ENCODE data around the gene TRIM24.

TRIM24 gene

DNA sequence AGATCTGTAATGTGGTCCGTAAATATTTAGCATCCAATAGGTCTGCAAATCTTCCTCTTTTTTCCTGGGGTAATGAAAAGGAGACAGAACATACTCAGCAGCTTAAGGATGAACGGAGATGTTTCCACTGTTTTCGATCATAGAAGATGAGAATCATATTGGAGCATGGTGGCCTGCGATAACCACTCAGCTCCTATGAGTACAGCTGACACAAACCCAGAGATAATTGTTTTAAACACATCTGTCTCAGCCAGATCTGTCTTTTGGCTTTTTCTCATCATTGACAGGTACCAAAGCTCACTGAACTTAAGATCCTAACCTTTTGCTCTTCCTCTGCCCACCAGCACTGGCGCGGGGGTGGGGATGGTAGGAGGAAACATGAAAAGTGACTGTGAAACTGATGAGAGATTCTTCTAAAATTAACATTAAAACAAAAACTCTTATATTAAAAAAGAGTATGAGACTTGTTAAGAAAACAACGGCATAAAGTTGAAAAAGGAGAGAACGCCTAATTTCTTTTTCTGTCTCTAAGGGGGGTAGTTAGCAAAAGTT lies 170.1 kb downstream of the TRIM24 start:
- DNase-seq = no peak

GRCh38 chr7:138632384-138632783 lies 172.3 kb downstream of the TRIM24 start:
- DNase-seq = no peak

DNA sequence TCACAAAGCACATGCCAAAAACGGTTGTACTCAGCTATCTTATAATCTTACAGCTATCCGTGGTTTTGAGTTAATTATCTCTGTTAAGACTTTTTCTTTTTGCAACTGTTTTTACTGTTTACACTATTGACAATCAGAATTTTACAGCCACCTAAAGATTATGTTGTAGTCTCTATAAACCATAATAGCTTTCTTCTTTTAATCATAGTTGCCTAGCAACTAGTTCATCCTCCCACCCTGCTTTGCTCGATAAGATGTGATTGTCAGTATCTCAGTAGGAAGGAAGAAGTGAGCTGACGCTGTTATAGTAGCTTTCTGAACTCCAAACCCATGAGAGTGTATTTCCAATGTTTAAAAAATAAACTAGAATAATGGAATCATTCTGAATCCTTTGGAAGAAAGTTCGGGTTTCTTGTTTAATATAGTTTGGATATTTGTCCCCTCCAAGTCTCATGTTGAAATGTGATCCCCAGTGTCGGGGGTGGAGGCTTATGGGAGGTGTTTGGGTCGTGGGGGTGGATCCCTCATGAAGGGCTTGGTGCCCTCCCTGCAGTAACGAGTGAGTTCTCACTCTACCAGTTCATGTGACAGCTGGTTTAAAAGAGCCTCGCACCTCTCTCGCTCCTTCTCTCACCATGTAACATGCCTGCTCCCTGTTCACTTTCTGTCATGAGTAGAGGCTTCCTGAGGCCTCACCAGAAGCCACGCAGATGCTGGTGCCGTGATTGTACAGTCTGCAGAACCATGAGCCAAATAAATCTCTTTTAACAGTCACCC lies 173.0 kb downstream of the TRIM24 start:
- DNase-seq = no peak

Data from EL (cell line).